ENCODE results near the gene IRS1.

GRCh38 chr2:226777611-226778010 lies 22.0 kb downstream of the IRS1 start:
- no peak for TF ChIP-seq CTCF (IDR thresholded peaks at IDR 0.05)
- TF ChIP-seq POLR2A (IDR thresholded peaks at IDR 0.05) = no peak
